GM19238 (cell line): ENCODE data around the gene PPP3CB.
"Not testable (repeated sequence)": the region's sequence is repeated elsewhere in the genome, so short reads cannot be mapped to it uniquely, and the experiment has no call there.

ENCODE experiments used
- DNase-seq: peaks from one replicate; pipeline ENCODE4 v3.0.0; 2011; ENCODE audit warnings: low spot score; ENCODE audit not compliant: insufficient read length

Gene PPP3CB

DNA sequence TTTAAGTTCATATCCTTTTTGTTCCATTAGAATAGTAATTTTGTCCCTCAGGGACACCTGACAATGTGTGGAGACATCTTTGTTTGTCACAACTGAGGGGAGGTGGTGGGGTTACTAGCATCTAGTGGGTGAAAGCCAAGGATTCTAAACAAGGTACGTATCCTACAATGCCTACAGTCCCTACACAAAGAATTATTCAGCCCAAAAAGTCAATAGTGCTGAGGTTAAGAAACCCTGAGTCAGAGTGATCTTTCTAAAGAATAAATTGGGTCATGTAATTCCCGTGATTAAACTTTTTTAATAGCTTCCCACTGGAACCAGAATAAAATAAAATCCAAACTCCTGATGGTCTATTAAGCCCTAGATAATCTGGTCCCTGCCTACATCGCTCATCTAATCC is 79.3 kb downstream of the PPP3CB start:
- DNase-seq, result no peak

DNA sequence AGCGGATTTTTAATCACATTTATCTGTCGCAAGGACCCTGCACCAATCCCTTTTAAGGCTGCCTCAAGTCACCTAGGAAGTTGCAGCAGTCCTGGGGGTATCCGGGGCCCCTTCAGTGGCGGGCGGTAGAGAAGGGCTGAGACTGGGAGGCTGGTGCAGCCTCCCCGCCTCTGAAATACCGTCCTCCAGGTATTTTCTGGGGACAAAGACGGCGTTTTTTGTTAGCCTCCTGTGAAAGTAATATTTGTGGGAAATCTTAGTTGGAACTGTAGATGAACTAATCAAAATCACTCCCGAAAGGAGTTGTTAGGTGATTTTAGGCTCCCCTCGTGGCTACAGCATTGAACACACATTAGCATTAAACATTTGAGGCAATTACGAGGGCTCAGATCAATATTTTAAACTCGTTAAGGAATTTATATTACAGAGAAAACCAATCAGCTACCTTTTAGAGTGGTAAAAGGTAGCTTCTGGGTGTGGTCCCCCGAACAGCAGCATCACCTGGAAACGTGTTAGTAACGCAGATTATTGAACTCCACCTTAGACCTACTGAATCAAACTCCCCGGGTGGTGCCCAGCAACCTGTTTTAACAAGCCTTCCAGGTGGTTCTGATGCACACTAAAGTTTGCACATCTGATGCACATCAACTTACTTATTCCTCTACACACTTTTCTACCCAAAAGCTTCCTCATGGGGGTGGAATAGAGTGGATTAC is 81.4 kb downstream of the PPP3CB start:
- no peak for DNase-seq

DNA sequence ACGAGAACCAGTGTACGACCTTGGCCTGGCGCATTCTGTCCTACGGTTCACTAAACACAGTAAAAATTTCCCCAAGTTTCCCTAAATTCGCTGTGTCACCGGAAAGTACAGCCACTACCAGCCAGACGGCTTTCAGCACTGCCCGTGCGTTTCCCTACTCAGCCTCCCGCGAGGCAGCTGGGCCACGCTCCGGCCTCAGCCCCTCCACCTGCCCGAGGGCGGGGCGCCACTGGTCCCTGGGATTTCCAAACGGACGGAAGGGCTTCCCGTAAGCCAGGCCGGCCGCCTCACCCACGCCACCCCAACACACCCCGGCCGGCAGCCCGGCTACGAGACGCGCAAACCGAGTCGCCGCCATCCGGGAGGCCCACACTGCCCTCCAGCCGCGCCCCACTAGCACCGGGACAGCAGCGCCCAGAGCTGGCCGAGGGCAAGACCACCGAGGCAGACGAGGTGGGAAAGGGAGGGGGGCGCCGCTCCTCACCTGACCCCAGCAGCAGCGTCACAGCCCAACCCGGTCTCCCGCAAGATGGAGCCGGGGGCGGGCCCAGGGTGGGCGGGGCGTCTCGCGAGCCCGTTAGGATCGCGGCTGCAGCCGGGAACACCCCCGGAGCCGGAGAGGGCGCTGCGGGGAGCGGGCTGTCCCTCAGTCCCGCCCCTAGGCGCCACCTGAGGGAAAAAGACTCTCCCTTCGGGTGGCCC is 82.1 kb downstream of the PPP3CB start, which contains the start of gene ANXA7:
Gene ANXA7 (minus strand): TSS at position 531 of the 702 bp plus-strand sequence. CDS start 13,202 bp downstream, outside the sequence.
- DNase-seq, result peak; percentile 95

DNA sequence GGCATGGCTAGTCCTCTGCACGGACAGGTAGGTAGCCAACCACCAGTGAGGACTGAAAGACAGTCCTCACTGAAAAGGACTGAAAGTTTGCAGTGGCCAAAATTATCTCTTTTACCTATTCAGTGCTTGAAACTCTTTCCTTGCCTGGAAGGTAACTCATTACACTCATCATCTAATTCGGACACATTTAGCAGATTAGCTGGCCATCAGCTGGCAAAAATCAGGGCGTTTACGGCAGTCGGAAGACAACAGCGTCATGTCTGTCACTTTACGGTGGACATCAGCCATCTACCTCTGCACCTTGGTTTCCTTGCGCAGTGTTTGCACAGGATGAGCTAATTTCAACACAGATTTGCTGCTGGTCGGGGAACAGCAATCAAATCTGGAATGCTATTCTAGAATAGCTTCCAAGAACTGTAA is 82.7 kb downstream of the PPP3CB start:
- peak; percentile 13 for DNase-seq

GRCh38 chr10:73410897-73411296 is 84.9 kb downstream of the PPP3CB start:
- no peak for DNase-seq

- DNase-seq, result no peak
These were observed 86.8 kb downstream of the PPP3CB start for GRCh38 chr10:73408978-73409521.

- no peak for DNase-seq
These were observed 87.8 kb downstream of the PPP3CB start for GRCh38 chr10:73408061-73408460.

GRCh38 chr10:73407495-73407894 is 88.3 kb downstream of the PPP3CB start:
- no peak for DNase-seq

GRCh38 chr10:73406846-73407245 is 89.0 kb downstream of the PPP3CB start:
- DNase-seq, result no peak

DNA sequence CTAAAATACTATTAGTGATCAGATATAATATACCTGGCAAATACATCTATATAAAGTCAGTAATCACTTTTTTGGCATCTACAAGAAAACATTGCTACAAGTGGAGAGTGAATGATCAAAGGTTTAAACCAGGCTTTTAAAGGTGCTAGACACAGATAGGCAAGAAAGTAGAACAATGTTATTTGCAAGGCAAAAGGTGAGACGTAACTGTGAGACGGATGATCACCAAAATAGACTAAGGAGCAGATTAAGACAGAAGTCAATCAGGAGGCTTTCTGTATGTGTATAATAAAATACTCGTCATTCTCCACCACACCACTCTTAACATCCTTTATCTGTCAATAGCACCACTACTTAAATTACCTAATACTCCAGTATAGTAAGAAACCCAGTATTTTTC is 90.3 kb downstream of the PPP3CB start:
- DNase-seq, result no peak

DNA sequence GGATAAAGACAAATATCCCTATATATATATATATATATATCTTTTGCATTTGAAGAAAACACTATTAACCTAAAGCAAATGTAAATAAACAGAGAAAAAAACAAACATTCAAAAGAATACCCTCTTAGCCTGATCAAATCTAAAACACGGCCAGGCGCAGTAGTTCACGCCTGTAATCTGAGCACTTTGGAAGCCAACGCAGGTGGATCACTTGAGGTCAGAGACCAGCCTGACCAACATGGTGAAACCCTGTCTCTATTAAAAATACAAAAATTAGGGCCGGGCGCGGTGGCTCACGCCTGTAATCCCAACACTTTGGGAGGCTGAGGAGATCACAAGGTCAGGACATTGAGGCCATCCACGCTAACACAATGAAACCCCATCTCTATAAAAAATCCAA is 91.1 kb downstream of the PPP3CB start:
- no peak for DNase-seq

DNA sequence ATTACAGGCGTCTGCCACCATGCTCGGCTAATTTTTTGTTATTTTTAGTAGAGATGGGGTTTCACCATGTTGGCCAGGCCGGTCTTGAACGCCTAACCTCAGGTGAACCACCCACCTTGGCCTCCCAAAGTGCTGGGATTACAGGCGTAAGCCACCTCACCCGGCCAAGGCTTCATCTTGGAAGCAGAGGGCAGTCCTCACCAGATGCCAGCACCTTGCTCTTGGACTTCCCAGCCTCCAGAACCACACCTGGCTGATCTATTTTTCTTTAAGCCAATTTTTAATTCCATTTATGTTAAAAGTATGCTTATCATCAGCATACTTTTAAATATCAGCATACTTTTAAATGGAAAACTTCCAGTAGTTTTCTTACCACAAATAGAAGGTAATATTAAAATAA is 94.2 kb downstream of the PPP3CB start:
- no peak for DNase-seq

DNA sequence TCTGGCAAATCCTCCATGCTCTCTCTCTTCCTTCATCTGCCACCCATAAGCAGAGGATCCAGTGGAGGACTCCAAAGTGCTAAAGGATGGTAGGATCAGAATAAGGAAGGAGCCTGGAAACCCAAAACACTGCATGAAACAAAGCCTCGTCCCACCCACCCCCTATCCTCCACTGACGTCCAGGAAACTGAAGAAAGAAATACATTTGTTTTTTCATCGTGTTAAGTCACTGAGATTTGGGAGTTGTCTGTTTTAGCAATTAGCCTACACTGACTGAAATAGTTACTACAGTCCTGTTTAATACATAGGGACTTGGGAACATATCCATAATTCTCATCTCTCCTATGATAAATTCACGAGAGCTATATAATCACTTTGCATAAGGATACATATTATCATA is 96.8 kb downstream of the PPP3CB start:
- DNase-seq, result no peak

GRCh38 chr10:73398024-73398423 is 97.8 kb downstream of the PPP3CB start:
- DNase-seq, result no peak

GRCh38 chr10:73394325-73394724 is 101.5 kb downstream of the PPP3CB start:
- not testable (repeated sequence) for DNase-seq

DNA sequence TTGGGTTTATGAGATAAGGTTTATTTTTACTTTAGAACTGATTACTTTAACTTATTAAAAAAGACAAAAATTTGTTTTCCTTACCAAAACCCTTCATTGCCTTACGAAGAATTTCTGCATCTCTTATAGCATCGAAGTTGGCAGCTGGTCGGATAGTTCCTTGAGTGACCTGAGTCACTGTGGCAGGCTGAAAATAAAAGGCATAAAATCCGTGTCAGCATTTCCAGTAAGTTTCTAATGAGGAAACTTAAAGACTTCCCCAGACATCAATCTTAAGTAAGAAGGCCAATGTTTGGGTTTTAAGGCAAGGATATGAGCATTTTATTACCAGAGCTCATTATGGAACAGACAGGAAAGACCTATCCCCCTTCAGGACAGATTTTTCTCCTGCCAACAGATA is 107.6 kb downstream of the PPP3CB start:
- DNase-seq, result no peak

DNA sequence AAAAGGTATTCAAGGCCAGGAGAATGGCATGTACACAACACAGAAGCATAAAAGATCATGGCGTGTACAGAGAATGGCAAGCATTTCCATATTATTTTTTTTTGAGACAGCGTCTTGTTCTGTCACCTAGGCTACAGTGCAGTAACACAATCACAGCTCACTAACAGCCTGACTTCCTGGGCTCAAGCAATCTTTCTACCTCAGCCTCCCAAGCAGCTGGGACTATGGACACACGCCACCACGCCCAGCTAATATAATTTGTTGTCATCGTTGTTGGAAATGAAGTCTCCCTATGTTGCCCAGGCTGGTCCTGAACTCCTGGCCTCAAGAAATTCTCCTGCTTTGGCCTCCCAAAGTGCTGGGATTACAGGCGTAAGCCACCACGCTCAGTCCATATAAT is 109.2 kb downstream of the PPP3CB start:
- DNase-seq, result no peak
